NCI-H1417 (cell line): Measurements from ENCODE around the gene ZNF217.
"Not testable (repeated sequence)": the region's sequence is repeated elsewhere in the genome, so short reads cannot be mapped to it uniquely, and the experiment has no call there.

Source experiments
- DNase-seq, 3 experiments: peaks; one replicate each; lab custom pipeline; 2025; lab: John Stamatoyannopoulos, UW

The ZNF217 gene

GRCh38 chr20:53598140-53599043 lies 4.8 kb upstream of the ZNF217 start:
- no peak for DNase-seq

- DNase-seq: no peak
Measured at GRCh38 chr20:53597521-53598120, 4.0 kb upstream of the ZNF217 start.

GRCh38 chr20:53597030-53597482 lies 3.4 kb upstream of the ZNF217 start:
- DNase-seq: no peak

GRCh38 chr20:53596189-53597001 lies 2.8 kb upstream of the ZNF217 start:
- DNase-seq: peak in 1 of 3 experiments; percentile 60

GRCh38 chr20:53595742-53596141 lies 2.1 kb upstream of the ZNF217 start:
- DNase-seq: not testable (repeated sequence)

GRCh38 chr20:53595018-53595378 lies 1.4 kb upstream of the ZNF217 start:
- DNase-seq: no peak

GRCh38 chr20:53594068-53595017 lies 704 bp upstream of the ZNF217 start:
- peak; percentile 88 to 93 (median 91) for DNase-seq

- no peak for DNase-seq
Measured at GRCh38 chr20:53592992-53593465, 610 bp downstream of the ZNF217 start.

- DNase-seq: not testable (repeated sequence)
Measured at GRCh38 chr20:53592454-53592991, 1.1 kb downstream of the ZNF217 start.

- not testable (repeated sequence) for DNase-seq
Measured at GRCh38 chr20:53591941-53592441, 1.6 kb downstream of the ZNF217 start.

- not testable (repeated sequence) for DNase-seq
Measured at GRCh38 chr20:53591206-53591741, 2.4 kb downstream of the ZNF217 start.

- DNase-seq: not testable (repeated sequence)
Measured at GRCh38 chr20:53590608-53591007, 3.0 kb downstream of the ZNF217 start.

GRCh38 chr20:53590122-53590521 lies 3.5 kb downstream of the ZNF217 start:
- DNase-seq: not testable (repeated sequence)

- not testable (repeated sequence) for DNase-seq
Measured at GRCh38 chr20:53589321-53590065, 4.1 kb downstream of the ZNF217 start.

GRCh38 chr20:53587157-53587703 lies 6.4 kb downstream of the ZNF217 start:
- not testable (repeated sequence) for DNase-seq

GRCh38 chr20:53586640-53587039 lies 7.0 kb downstream of the ZNF217 start:
- DNase-seq: no peak

- DNase-seq: not testable (repeated sequence)
Measured at GRCh38 chr20:53585910-53586309, 7.7 kb downstream of the ZNF217 start.

- DNase-seq: not testable (repeated sequence)
Measured at GRCh38 chr20:53585004-53585569, 8.6 kb downstream of the ZNF217 start.

GRCh38 chr20:53584550-53584913 lies 9.1 kb downstream of the ZNF217 start:
- not testable (repeated sequence) for DNase-seq
